ENCODE data around the gene SLC13A3.

The SLC13A3 gene

DNA sequence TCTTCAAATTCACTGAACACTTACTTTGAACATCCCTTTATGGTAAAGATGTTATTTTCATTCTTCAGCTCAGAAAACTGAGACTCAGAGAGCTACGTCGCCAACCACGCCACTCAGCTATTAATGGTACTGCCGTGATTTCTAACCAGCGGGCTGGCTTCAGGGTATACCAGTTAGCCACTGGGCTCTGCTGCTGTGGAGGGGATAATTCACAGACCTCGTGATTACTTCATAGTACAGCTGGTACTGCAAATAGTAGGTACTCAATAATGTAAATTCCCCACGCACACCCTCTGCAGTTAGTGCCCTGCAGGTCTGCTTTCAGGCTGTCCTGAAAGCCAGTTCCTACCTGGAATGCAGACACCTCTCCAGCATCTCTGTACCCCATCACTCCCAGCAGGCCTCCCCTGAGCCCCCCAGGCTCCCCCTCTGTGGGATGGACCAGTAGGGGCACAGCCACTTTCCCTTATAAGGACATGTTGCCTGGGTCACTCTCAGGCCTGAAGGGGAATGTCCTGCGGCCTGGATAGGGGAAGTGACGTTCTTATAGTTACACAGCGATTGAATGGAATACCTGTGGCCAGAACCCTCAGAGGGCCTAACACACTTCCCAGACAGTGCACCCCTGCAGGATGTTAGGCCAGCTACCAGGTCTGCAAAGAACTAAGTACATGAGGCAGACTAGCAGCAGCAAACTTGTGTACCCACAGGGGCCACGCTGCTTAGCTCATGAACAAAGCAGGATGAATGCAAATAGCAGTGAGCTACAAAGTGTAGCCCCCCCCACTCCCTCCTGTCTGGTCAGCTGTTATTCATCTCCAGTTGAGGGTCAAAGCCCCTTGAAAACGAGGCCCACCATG is 99.5 kb downstream of the SLC13A3 start:
- no peak for DNase-seq

GRCh38 chr20:46550461-46550860 is 100.8 kb downstream of the SLC13A3 start, which contains the start of gene OCSTAMP:
Gene OCSTAMP, minus strand, starts transcription at chr20:46550654. Its CDS starts 94 bp downstream, at chr20:46550560.
- DNase-seq = no peak

DNA sequence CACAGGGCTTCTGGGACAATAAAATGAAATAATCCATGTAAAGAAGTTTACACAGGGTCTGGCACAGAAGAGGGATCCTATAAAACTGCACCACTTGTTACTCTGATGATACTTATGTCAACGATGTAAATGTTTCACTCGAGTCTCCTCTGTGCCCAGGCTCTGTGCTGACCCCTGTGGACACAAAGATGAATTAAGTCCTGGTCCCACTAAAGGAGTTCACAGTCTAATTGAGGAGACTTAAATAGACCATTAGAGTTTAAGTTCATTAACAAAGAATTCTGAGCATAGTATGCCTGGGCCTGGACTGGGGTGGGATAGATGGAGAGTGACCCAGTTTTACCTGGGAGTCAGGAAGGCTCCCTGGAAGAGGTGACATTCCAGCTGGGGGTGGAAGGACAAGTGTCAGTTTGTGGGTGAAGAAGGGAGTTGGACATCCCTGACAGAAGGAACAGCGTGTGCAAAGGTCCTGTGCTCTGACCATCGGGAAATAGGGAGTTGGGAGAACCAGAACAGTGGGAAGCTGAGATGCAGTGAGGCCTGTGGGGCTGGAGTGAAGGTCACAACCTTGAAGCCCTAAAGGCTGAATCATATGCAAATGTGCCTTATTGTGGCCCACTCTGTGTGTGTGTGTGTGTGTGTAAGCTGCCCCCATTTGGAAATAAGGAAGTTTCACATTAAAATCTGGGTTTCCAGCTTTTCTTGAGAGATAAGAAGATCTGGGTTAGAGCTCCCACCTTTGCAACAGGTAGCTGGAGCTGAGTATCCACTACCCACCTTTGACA is 101.9 kb downstream of the SLC13A3 start:
- no peak for DNase-seq

DNA sequence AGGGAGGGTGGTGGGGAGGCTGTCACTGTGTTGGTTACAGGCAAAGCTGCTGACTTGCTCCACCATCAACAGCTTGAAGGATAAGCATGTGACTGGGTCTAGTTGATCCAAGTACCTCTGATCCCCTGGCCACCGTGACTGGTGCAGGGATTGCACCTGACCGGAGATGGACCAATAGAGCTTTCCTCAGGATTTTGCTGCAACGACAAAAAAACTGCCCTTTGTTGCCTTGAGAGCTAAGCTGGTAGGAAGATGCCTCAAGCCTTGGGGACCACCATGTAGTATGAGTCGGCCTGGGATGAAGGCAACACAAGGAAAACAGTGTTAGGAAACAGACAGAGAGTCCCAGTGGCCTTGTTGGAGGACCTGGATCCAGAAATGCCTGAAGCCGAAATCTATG is 102.6 kb downstream of the SLC13A3 start:
- DNase-seq = no peak

DNA sequence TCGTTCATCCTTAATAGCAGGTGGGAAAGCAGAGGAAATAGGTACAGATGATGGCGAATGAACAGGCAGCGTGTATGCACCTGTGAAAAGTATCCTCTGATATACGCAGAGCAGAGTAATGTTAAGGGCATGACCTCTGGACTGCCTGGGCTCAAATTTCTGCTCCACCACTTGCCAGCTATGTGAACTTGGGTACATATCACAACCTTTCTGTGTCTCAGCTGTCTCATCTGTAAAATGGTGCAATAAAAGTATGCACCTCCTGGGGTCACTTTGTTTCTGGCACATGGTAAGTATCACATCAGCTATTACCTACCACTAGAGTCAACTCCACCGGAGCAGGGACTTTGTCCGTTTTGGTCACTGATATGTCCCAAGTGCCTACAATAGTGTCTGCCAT is 103.3 kb downstream of the SLC13A3 start:
- no peak for DNase-seq

DNA sequence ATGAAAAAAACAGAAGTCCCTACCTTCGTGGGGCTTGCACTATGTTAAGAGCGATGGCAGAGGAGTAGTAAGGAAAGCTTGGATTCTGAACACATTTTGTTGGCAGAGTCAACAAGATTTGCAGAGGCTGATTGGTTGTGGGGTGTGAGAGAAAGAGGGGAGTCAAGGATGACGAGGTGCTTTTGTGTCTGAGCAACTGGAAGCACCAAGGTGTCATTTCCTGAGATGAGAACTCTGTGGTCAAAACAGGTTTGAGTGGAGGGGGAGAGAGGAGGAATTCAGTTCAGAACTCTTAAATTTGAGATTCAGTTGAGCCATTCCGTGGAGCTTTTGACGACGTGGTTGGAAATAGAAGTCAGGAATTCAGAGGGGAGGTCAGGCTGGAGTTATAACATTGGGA is 104.3 kb downstream of the SLC13A3 start:
- no peak for DNase-seq

GRCh38 chr20:46546298-46546697 is 105.0 kb downstream of the SLC13A3 start:
- no peak for DNase-seq

DNA sequence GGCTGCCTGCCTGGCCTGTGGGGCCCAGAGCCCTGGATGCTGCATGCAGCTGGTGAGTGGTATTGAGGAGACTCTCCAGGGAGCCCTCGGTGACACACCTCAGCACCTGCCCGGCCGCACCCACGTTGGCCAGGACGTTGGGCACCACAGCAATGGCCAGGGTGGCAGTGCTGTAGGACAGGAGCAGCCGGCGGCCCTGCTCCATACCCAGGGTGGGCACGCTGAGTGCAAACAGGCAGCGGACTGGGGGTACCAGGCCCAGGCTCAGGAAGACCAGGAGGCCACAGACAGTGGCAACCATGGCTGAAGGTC is 105.5 kb downstream of the SLC13A3 start:
- no peak for DNase-seq

- no peak for DNase-seq
Observed at GRCh38 chr20:46545077-46545826, 106.0 kb downstream of the SLC13A3 start.

GRCh38 chr20:46544576-46544975 is 106.7 kb downstream of the SLC13A3 start:
- no peak for DNase-seq

GRCh38 chr20:46543959-46544358 is 107.3 kb downstream of the SLC13A3 start:
- DNase-seq = no peak

GRCh38 chr20:46543033-46543432 is 108.2 kb downstream of the SLC13A3 start:
- DNase-seq = no peak

DNA sequence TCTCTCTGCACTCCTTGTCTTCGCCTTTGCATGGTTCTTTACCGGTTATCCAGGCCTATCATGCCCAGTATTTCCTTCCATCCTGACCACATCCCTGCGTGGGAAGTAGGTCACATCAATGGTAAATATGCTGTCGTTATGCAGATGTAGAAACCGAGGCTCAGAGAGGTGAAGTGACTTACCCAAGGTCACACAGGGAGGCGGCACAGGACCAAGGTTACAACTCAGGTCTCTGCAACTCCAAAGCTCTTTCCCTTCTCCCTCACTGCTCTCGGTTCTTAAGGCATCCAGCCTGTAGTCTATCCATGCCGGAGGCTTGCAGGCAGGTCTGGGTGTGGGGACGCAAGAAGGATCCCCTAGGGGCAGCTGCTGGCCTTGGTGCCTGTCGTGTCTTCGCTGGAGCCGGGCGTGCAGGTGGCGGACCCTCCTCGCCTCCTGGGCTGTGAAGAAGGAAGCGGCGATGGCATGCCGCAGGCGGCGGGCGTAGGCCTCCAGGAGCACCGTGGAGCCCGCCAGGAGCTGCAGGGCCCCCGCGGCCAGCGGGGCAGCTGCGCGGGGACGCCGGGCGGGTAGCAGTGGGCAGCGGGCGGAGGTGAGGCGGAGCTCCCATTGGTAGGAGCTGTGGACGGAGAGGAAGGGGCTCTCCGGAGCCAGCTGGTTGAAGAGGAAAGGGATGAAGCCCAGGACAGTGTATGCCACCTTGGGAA is 109.9 kb downstream of the SLC13A3 start:
- no peak for DNase-seq

DNA sequence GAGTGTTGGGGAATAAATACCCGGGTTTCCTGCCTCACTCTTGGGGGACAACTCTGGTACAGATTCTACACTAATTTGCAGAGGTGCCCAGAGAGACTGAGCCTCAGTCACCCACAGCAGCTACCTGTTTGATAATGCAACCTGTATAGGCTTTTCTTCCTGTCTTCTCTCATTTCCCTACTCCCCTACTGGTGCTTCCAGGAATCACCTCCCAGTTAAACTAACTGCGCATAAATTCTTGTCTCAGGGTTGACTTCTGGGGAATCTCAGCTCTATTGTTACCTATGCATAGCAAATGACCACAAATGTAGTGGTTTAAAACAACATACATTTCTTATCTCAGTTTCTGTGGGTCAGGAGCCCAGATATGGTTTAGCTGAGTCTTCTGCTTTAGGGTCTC is 112.1 kb downstream of the SLC13A3 start:
- DNase-seq = no peak

GRCh38 chr20:46530640-46531039 is 120.6 kb downstream of the SLC13A3 start:
- DNase-seq = no peak

- DNase-seq = no peak
Observed at GRCh38 chr20:46523696-46524328, 127.4 kb downstream of the SLC13A3 start.

DNA sequence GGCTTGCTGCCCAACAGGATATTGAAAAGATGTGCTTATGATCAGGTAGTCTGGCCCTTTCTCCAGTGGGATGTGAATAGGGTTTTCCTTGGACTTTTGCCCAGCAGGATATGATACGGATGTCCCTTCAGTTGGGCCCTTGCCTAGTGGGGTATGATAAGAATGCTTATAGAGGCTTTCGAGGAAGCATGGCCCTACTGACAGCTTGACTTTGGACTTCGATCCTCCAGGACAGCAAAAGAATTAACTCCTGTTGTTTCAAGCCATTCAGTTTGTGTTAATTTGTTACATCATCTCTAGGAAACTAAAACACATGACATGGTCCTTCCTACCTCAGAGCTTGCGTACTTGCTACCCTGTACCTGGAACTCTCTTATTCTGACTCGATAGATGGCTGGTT is 128.2 kb downstream of the SLC13A3 start:
- DNase-seq = no peak

GRCh38 chr20:46520976-46521579 is 130.2 kb downstream of the SLC13A3 start:
- no peak for DNase-seq

DNA sequence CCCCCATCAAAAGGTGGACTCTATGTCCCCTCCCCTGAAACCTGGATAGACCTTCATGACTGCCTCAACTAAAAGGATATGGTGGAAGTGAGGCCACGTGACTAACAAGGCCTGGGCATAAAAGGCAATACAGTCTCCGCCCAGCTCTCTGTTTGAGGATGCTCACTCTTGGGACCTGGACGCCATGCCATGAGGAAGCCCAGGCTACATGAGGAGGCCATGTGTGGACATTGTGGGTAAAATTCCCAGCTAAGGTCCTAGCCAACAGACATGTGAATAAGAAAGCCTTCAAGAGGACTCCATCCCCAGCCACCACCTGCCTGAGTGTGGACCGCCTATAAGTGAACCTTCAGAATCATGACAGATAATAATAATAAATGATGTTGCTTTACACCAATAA is 130.7 kb downstream of the SLC13A3 start:
- DNase-seq = no peak

DNA sequence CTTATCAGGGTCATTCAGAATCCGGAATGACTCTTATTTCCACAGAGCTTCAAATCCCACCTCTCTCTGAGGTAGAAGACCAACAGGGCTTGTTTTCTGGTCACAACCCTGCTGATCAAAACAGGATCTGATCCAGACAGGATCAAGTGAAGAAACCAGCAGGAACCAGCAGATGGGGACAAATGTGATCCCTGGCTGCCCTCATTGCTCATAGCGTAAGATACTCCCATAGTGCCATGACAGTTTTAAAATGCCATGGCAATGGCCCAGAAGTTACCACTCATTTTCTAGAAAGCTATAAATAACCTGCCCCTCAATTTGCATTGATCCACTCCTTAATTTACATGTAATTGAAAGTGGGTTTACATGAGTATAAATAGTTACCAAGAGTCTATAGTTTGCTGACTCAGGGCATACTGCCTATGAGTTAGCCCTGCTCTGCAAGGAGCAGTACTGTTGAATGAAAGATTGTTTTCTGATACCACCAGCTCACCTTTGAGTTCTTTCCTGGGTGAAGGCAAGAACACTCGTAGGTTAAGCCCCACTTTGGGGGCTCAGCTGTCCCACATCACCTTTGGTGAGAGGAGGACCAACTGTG is 131.7 kb downstream of the SLC13A3 start:
- no peak for DNase-seq

Measured in effector CD8-positive, alpha-beta T cell (primary cell).